OCI-LY3 (cell line): ENCODE measurements around the gene SMCHD1.

ENCODE experiments used
- H2AFZ ChIP-seq: fragments of 200-600, 300-600 bp; shearing (Covaris generic); 2 replicates; pipeline ENCODE4 v1.6.0; 2014; ENCODE audit warnings: antibody characterized with exemption, low read depth, low read length
- H3K27ac ChIP-seq: fragments of 200-600, 300-600 bp; sonication (generic); 2 replicates; pipeline ENCODE4 v1.5.1; 2014; ENCODE audit warnings: mild to moderate bottlenecking, low read length, moderate library complexity, mixed read lengths
- H3K27me3 ChIP-seq: fragments of 200-600, 300-600 bp; sonication (generic); 2 replicates; pipeline ENCODE4 v1.6.1; 2014; ENCODE audit warnings: low read depth, low read length, mixed read lengths
- H3K36me3 ChIP-seq: fragments of 200-600, 300-600 bp; sonication (generic); replicated peaks from 2 replicates; pipeline ENCODE3; 2014; ENCODE audit warnings: low read depth, low read length, mixed read lengths
- H3K4me1 ChIP-seq: fragments of 300-600, 200-600 bp; sonication (generic); 2 replicates; pipeline ENCODE4 v1.6.1; 2014; ENCODE audit warnings: low read length, mixed read lengths
- H3K4me2 ChIP-seq: fragments of 200-600, 300-600 bp; sonication (generic); 2 replicates; pipeline ENCODE4 v1.6.1; 2014; ENCODE audit warnings: low read length, mixed read lengths
- H3K4me3 ChIP-seq: fragments of 300-600, 200-600 bp; sonication (generic); 2 replicates; pipeline ENCODE4 v1.5.1; 2014; ENCODE audit warnings: antibody characterized with exemption, mild to moderate bottlenecking, low read length, moderate library complexity
- H3K79me2 ChIP-seq: fragments of 300-600, 200-600 bp; shearing (Covaris generic); 2 replicates; pipeline ENCODE4 v1.6.1; 2014; ENCODE audit warnings: mild to moderate bottlenecking, low read length, mixed read lengths
- H3K9ac ChIP-seq: fragments of 300-600, 200-600 bp; shearing (Covaris generic); 2 replicates; pipeline ENCODE4 v1.6.0; 2014; ENCODE audit warnings: mild to moderate bottlenecking, low read length, moderate library complexity
- H3K9me3 ChIP-seq: fragments of 200-600, 300-600 bp; shearing (Covaris generic); 2 replicates; pipeline ENCODE4 v1.6.1; 2014; ENCODE audit warnings: low read length, mixed read lengths; ENCODE audit not compliant: insufficient read depth
- H4K20me1 ChIP-seq: fragments of 200-600, 300-600 bp; sonication (generic); 2 replicates; pipeline ENCODE4 v1.6.1; 2016; ENCODE audit warnings: low read length, mixed read lengths; ENCODE audit not compliant: insufficient read depth
- CTCF ChIP-seq: fragments of 200-600, 300-600 bp; sonication (generic); IDR thresholded peaks from 2 replicates; pipeline ENCODE4 v1.5.1; 2014; ENCODE audit warnings: antibody characterized with exemption, low read length, low read depth
- EZH2phosphoT487 ChIP-seq: fragments of 200-600 bp; shearing (Covaris generic); IDR thresholded peaks from 2 replicates; pipeline ENCODE4 v1.6.1; 2018; ENCODE audit warnings: antibody characterized with exemption, mixed run types, low read depth

The SMCHD1 gene

GRCh38 chr18:2714140-2714539, 58.6 kb downstream of the SMCHD1 start:
- H4K20me1 ChIP-seq = peaks cover 19% of the 10 kb centered on the region
- H3K9ac ChIP-seq = no peak overlapping the region
- H3K27ac ChIP-seq = no peak overlapping the region
- TF ChIP-seq EZH2phosphoT487 = no peak
- peaks cover 65% of the 10 kb centered on the region for H3K79me2 ChIP-seq
- H3K9me3 ChIP-seq = no peaks in the 10 kb centered on the region
- H3K27me3 ChIP-seq = no peaks in the 10 kb centered on the region
- no peak overlapping the region for H3K4me3 ChIP-seq
- no peaks in the 10 kb centered on the region for H3K4me1 ChIP-seq
- H3K36me3 ChIP-seq = peaks cover 68% of the 10 kb centered on the region
- no peak overlapping the region for H2AFZ ChIP-seq
- H3K4me2 ChIP-seq = no peak overlapping the region

GRCh38 chr18:2715990-2716389, 60.5 kb downstream of the SMCHD1 start:
- H3K9me3 ChIP-seq = no peaks in the 10 kb centered on the region
- H3K9ac ChIP-seq = no peak overlapping the region
- no peak overlapping the region for H3K27ac ChIP-seq
- no peak overlapping the region for H3K4me2 ChIP-seq
- TF ChIP-seq EZH2phosphoT487 (no peak), CTCF (no peak)
- peaks cover 56% of the 10 kb centered on the region for H3K79me2 ChIP-seq
- H3K27me3 ChIP-seq = no peaks in the 10 kb centered on the region
- H3K4me3 ChIP-seq = no peak overlapping the region
- H3K4me1 ChIP-seq = no peaks in the 10 kb centered on the region
- peaks cover 66% of the 10 kb centered on the region for H3K36me3 ChIP-seq
- no peak overlapping the region for H2AFZ ChIP-seq
- H4K20me1 ChIP-seq = peaks cover 19% of the 10 kb centered on the region

- H4K20me1 ChIP-seq = peaks cover 19% of the 10 kb centered on the region
- H3K4me3 ChIP-seq = no peak overlapping the region
- H3K4me2 ChIP-seq = no peak overlapping the region
- no peak overlapping the region for H3K9ac ChIP-seq
- peaks cover 73% of the 10 kb centered on the region for H3K36me3 ChIP-seq
- no peaks in the 10 kb centered on the region for H3K4me1 ChIP-seq
- H3K27ac ChIP-seq = no peak overlapping the region
- TF ChIP-seq EZH2phosphoT487 = no peak
- no peak for TF ChIP-seq CTCF
- no peak overlapping the region for H2AFZ ChIP-seq
- no peaks in the 10 kb centered on the region for H3K9me3 ChIP-seq
- H3K27me3 ChIP-seq = no peaks in the 10 kb centered on the region
- H3K79me2 ChIP-seq = peaks cover 57% of the 10 kb centered on the region
Measured at GRCh38 chr18:2716394-2717326, 61.1 kb downstream of the SMCHD1 start.

- H2AFZ ChIP-seq = no peak overlapping the region
- H3K27ac ChIP-seq = no peak overlapping the region
- H3K4me1 ChIP-seq = no peaks in the 10 kb centered on the region
- peaks cover 19% of the 10 kb centered on the region for H4K20me1 ChIP-seq
- no peak overlapping the region for H3K4me3 ChIP-seq
- H3K79me2 ChIP-seq = peaks cover 58% of the 10 kb centered on the region
- no peaks in the 10 kb centered on the region for H3K9me3 ChIP-seq
- H3K27me3 ChIP-seq = no peaks in the 10 kb centered on the region
- H3K4me2 ChIP-seq = no peak overlapping the region
- no peak overlapping the region for H3K9ac ChIP-seq
- peaks cover 73% of the 10 kb centered on the region for H3K36me3 ChIP-seq
- TF ChIP-seq CTCF (no peak), EZH2phosphoT487 (no peak)
Measured at GRCh38 chr18:2717407-2717806, 61.9 kb downstream of the SMCHD1 start.
